NCI-H146 treated with DMSO at 0.1 percent for 48 hours (cell line): Measurements from ENCODE around the gene ZNF382.
"Not testable (repeated sequence)": the region's sequence is repeated elsewhere in the genome, so short reads cannot be mapped to it uniquely, and the experiment has no call there.

Experiments used
- DNase-seq: peaks from one replicate; lab custom pipeline; 2025; ENCODE audit not compliant: unreplicated experiment; lab: John Stamatoyannopoulos, UW

ZNF382 gene

DNA sequence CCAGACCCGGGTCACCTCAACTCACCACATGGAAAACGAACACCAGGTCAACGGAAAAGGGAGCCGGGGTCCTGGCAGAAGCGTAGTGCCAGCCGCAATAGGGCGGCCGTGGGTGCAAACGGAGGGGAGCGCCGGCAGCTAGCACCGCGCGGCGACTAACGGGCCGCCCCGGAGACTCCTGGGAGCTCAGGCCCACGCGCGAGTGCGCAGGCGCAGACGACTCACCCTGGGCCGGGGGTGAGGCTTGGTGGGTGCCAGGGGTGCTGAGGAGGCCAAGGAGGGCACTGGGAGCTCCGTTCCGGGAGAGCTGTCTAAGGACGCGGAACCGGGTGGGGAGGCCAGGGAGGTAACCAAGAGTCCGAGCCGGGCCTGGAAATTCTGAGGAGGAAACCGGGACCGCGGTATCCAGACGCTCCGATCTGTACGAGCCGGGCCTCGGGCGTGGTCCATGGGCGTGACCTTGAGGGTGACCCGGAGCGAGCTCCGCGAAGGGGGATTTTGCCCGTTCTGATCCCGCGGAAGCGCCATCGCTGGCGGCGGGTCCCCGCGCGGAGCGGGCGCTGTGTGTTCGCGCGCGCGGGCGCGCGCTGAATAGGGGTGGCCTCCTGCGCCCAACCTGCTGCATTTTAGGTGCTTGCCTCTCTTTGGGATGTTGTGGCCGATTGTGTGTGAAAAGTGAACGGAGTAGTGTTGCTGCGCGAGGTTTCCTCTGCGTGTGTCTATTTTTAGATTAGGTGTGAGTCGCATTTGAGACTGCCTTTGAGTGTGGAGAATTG, at the start of gene ZNF382:
ZNF382 (plus strand) TSS at position 213 of the 776 bp plus-strand sequence. CDS start 4,602 bp downstream, outside the sequence.
- no peak for DNase-seq

DNA sequence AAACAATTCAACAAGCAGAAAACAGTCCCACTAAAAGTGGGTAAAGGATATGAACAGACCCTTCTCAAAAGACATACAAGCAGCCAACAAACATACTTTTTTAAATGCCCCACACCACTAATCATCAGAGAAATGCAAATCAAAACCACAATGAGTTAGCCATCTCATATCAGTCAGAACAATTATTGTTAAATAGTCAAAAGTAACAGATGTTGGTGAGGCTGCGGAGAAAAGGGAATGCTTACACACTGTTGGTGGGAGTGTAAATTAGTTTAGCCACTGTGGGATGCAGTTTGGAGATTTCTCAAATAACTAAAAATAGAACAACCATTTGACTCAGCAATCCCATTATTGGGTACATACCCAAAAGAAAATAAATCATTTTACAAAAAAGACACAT, 40.7 kb upstream of the ZNF382 start:
- DNase-seq = no peak

DNA sequence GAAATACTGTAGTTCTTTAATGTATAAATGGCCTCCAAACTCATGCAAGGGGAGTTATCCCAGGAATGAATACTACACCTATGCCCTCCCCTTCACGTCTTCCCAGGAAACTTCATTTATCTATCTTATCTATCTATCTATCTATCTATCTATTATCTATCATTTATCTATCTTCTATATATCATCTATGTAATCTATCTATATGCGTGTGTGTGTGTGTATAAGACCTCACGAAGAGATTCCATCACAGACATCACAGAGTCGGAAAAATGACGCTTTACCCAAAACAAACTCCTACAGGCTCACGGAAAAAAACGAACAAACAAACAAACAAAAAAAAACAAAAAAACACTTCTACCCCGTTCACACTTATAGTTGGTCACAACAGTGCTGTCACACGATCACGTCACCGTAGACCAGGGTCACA, 32.5 kb upstream of the ZNF382 start:
- DNase-seq = no peak

DNA sequence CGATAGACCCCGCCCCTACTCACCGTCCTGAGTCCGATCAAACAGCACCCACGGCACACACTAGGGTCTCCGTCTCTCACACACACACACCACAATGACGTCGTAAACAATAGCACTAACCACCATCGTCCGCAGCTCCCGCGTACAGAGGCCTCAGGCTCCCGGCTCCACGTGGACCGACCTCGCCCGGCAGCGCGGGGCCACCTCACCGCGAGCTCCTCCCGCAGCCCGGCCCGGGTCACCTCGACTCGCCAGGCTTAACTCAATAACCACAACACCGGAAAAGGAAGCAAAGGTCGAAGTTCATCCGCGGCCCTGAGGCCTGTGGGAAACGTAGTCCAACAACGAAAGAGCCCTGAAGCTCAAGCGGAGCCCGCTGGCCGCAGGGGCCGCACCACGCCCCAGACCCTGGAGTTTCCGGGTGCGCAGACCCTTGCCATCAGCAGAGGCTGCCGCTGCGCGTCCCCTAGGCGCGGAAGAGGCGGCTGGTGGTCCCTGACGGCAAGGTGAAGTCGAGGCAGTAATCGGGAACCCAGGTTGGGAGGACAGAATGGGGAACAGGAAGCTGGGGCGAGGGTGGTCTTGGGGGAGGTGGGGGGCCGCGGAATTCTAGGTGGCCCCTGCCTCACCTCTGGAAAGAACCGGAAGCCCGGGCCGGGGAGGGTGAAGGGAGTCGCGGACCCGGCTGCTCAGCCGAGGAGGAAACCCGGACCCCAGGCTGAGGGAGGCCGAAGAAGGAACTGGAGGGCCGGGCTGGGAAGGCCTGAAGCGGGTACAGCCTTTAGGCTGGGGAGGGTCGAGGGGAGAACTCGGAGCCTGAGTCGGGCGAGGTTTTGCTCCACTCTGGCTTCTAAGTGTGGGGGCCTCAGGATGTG, 31.9 kb upstream of the ZNF382 start, which contains the start of gene ZNF529:
ZNF529 (minus strand) TSS at position 273 of the 875 bp plus-strand sequence. CDS start 946 bp downstream, outside the sequence.
- DNase-seq = peak; percentile 84

DNA sequence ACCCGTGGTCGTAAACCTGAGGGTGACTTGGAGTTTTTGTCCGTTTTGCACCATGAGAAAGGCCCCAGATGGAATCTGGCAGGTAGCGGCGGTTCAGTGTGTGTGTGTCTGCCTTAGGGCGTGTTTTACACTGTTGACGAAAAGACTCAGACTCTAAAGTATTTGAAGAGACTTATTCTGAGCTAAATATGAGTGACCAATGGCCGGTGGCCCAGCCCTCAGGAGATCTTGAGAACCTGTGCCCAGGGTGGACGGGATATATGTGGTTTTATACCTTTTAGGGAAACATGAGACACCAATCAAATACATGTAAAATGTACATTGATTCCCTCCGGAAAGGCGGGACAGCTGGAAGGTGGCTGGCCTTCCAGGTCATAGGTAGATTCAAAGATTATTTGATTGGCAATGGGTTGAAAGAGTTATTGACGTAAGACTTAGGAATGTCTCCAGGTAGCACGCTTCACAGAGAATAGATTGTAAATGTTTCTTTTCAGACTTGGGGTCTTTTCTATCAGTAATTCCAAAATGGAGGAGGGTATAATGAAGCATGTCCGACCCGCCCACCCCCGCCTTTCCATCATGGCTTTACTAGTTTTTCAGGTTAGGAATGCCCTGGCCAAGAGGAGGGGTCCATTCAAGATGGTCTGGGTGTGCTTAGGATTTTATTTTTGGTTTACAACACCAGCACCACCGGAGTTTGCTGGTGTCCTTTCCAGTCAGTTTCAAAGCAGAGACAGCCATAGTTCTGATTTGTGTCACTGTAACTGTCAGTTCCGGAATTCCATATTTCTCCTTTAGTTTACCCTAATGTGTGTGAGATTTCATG, 31.0 kb upstream of the ZNF382 start:
- DNase-seq = no peak

DNA sequence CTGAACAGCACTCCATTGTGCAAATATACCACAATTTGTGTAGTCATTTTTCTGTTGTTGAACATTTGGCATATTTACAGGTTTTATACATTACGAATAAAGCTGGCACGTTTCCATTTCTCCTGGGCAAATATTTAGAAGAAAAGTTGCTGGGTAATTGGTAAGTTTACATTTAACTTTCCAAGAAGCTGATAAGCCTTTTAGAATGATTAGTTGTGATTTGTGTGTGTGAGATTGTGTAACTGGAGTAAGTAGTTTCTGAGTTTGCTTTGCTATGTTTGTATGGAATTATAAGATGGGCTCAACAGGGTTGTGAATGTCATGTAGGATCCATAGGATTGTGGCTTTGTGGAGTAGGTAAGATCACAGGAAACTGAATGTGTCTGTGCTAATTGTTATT, 30.4 kb upstream of the ZNF382 start:
- no peak for DNase-seq

DNA sequence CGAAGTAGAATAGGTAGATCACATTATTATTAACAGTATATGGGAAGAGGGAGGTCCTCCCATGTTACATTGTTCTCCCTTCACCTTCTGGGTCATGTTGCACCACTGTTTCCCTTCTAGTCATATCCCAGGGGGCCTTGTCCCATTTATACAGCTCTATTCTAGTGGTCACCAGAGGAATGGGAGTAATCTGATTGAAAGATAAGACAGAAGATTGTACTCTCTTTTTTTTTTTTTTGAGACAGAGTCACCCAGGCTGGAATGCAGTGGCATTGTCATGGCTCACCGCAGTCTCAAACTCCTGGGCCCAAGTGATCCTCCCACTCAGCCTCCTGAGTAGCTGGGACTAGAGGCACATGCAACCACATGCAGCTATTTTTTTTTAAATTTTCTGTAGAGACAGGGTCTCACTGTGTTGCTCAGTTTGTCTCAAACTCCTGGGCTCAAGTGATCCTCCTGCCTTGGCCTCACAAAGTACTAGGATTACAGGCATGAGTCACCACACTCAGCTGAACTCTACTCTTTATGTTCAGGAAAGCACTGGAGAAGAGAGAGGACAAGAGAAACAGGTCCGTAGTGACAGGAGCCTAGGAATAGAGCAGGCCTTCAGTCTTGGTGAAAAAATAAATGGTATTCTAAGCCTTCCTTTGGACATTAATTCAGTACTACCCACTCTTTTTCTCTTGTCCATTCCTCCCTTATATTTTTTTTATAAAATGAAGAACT, 27.7 kb upstream of the ZNF382 start:
- DNase-seq = no peak

DNA sequence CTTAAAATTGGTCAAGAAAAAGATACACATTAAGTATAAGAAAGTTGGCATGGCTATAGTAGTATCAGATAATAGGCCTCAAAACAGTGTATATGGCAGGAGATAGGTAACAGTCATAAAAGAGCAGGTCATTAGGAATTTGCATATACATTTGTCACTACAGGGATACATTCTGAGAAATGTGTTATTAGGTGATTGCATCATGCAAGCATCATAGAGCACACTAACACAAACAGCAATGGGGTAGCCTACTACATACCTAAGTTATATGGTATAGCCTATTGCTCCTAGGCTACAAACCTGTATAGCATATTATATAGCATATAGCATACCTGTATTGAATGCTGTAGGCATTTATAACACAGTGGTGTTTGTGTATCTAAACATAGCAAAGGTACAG, 25.9 kb upstream of the ZNF382 start:
- DNase-seq = no peak

DNA sequence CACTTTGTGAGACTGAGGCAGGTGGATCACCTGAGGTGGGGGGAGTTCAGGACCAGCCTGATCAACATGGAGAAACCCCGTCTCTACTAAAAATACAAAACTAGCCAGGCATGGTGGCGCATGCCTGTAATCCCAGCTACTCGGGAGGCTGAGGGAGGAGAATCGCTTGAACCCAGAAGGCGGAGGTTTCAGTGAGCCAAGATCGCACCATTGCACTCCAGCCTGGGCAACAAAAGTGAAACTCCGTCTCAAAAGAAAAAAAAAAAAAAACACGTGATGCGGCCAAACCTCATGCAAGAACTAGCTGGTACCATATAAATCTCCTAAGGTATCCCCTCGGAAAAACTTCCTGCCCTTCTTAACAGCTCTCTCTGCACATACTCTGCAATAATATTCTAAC, 2.4 kb upstream of the ZNF382 start:
- not testable (repeated sequence) for DNase-seq

DNA sequence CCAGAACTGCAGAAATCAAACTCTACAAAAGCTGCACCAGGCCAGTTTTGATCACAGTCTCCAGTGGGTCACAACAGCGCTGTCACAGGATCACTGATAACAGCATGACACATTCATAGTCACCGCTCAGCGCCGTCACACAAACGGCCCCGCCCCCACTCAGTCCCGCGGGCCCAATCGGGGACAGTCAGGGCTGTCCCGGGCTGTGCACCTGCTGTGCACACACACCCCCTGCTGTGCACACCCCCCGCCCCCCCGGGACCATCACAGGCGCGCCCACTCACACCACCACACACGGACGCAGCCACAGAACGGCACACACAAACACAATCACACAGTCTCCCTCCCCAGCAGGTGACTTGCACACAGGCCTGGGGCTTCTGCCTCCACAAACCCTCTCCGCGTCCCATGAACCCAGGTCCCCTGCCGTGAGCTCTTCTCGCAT, 435 bp upstream of the ZNF382 start:
- no peak for DNase-seq

DNA sequence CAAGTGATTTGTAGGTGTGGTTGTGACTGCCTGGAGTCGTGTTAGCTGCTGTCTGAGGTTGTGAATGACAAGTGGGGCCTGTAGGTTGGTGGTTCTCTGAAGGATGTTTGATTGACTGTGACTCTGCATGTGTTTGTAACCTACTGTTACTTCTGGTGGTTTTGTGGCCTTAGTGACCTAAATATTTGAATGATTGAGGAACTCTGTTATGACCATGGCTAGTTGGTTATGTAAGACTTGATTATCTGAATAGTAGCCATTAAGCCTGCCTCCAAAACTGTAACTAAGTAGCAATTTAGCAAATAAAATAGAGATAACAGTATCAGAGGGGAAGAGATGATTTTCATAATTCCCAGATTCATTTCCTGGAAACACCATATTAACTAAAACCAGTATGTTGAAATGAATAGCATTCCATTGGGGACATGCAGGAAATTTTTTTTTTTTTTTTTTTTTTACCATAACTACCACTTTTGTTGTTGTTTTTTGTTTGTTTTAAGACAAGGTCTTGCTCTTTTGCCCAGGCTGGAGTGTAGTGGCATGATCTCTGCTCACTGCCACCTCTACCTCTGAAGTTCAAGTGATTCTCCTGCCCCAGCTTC, 865 bp downstream of the ZNF382 start:
- DNase-seq = no peak

DNA sequence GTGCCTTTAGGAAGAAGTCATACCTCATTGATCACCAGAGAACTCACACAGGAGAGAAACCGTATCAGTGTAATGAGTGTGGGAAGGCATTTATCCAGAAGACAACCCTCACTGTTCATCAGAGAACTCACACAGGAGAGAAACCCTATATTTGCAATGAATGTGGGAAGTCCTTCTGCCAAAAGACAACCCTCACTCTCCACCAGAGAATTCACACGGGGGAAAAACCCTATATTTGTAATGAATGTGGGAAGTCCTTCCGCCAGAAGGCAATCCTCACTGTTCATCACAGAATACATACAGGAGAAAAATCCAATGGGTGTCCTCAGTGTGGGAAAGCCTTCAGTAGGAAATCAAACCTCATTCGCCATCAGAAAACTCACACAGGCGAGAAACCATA, 21.9 kb downstream of the ZNF382 start:
- DNase-seq = no peak

DNA sequence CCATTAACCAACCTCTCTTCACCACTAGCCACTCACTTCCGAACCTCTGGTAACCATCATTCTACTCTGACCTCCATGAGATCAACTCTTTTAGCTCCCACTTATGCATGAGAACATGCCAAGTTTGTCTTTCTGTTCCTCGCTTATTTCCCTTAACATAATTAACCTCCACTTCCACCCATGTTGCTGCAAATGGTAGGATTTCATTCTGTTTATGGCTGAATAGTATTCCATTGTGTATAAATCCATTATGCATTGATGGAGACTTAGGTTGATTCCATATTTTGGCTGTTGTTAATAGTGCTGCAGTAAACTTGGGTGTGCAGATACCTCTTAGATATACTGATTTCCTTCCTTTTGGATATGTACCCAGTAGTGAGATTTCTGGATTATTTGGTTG, 30.2 kb downstream of the ZNF382 start:
- no peak for DNase-seq

DNA sequence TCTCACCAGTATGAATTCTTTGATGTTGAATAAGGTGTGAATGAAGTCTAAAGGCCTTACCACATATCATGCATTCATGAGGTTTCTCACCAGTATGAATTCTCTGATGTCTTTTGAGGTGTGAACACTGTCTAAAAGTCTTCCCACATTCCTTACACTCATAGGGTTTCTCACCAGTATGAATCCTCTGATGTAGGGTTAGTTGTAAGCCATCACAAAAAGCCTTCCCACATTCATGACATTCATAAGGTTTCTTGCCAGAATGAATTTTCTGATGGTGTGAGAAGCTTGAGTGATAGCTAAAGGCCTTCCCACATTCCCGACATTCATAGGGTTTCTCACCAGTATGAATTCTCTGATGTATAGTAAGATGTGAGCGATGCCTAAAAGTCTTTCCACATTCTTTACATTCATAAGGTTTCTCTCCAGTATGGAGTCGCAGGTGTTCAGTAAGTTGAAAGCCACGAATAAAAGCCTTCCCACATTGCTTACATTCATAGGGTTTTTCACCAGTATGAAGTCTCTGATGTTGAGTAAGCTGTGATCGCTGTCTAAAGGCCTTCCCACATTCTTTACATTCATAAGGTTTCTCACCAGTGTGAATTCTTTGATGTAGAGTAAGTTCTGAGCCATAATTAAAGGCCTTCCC, 33.9 kb downstream of the ZNF382 start:
- no peak for DNase-seq

DNA sequence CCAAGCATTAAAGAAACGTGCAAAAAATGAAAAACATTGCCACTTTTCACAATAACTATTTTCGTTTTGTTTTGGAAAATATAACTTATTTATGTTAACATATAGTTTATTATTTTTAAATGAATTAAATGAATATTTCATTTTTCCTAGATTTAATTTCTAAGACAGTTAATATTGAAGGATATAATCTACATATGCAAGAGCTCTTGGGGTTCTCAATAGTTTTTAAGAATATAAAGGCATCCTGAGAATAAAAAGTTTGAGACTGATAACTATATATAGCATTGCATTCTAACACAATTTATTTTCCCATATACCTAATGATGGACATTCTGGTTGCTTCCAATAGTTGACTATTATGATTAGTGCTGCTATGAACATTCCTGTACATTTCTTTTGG, 41.6 kb downstream of the ZNF382 start:
- DNase-seq = no peak

DNA sequence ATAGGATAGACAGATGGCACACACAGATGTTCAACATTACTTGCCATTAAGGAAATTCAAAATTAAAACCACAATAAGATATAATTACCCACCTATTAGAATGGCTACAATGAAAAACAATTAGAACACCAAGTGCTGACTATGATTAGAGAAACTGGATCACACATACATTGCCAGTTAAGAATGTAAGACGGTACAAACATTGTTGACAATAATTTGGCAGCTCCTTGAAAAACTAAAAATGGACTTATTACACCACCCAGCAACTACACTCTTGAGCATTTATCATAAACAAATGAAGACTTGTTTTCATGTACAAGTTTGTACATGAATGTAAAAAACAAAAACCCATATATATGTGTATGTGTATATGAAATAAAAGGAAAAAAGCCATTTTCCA, 47.8 kb downstream of the ZNF382 start:
- no peak for DNase-seq

DNA sequence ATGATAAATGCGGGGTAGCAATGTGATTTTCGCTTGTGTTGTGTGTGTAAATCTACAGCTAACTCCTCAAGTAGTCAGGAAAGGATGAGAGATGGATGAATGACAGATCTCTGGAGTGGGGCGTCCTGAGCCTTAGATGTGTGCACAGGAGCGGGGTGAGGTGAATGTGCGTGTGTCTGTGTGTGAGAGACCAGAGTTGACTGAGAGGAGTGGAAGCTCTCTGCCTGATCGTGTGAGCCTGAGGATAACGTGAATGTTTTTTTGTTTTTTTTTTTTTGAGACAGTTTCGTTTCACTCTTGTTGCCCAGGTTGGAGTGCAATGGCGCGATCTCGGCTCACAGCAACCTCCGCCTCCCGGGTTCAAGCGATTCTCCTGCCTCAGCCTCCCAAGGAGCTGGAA, 60.7 kb downstream of the ZNF382 start:
- DNase-seq = no peak

DNA sequence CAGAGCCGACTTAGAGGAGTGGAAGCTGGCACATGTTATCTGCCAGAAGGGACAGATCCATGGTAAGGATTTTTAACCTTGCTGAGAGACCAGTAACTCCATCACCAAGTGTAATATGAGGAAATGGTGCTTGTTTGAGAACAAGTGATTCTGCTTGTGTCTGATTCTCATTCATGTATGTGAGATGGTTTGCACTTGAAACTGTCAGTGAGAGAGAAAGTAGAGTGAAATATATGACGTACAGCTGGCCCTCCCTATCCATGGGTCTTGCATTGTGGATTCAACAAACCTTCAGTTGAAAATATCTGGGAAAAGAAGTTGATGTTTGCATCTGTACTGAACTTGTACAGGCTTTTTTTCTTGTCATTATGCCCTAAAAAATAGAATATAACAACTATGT, 63.5 kb downstream of the ZNF382 start:
- no peak for DNase-seq

DNA sequence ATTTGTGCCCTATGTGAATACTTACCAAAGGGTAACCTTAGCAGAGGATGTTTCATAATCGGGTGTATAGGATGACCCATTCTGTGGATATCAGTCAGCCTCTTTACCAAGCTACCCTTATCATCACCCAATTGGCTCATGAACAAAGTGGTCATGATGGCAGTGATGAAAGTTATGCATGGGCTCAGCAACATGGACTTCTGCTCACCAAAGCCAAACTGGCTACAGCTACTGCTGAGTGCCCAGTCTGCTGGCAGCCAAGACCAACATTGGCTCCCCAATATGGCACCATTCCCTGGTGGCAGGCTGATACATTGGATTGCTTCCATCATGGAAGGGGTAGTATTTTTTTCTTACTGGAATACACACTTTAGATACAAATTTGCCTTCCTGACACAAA, 67.3 kb downstream of the ZNF382 start:
- no peak for DNase-seq

DNA sequence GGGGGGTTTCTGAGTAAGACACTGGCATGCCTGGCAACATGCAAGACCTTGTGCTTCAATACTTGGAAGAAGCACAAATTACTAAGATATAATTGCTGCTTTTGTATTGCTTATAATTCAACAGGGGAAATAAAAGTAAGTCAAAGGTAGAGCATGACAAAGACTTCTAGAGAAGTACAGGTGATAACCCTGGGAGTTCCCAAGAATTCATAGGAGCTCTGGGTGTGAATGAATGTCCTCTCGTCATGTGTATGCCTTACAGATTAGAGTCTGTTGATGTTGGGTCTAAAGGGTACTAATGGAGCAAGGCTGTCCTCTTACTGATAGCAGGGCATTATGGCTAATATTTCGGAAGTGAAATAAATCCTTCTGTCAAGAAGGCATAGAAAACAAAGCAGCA, 69.1 kb downstream of the ZNF382 start:
- no peak for DNase-seq
